GM23338 (cell line): ENCODE results near the gene NSG2. TPM values are rescaled to one million over a fixed set of nuclear protein-coding genes. Genes with fewer than 3 reads are reported as not detected.

Source experiments
- ATAC-seq: fragments of 200-7000 bp; cut with Tn5 transposase; 3 replicates; pipeline ENCODE4 v1.9.1; 2020
- DNase-seq: peaks from one replicate; pipeline ENCODE4 v3.0.0-alpha.2; 2015; ENCODE audit warnings: low spot score
- H2AFZ ChIP-seq: fragments of 200-600 bp; sonication (generic); 2 replicates; pipeline ENCODE4 v1.8.0; 2016; ENCODE audit warnings: antibody characterized with exemption, mild to moderate bottlenecking, moderate library complexity
- H3F3A ChIP-seq: fragments of 200-600 bp; sonication (generic); replicated peaks from 2 replicates; pipeline ENCODE4 v1.8.0; 2017; ENCODE audit warnings: antibody characterized with exemption, mixed run types, low read depth
- H3K27ac ChIP-seq: fragments of 200-600 bp; sonication (generic); 2 replicates; pipeline ENCODE4 v1.6.1; 2016; ENCODE audit warnings: low read depth
- H3K27me3 ChIP-seq: fragments of 200-600 bp; sonication (generic); 2 replicates; pipeline ENCODE4 v1.8.0; 2016; ENCODE audit warnings: mild to moderate bottlenecking, mixed run types, moderate library complexity; ENCODE audit not compliant: insufficient read depth
- H3K36me3 ChIP-seq: fragments of 200-600 bp; sonication (generic); 2 replicates; pipeline ENCODE4 v1.8.0; 2016; ENCODE audit warnings: mild to moderate bottlenecking; ENCODE audit not compliant: insufficient read depth
- H3K4me1 ChIP-seq: fragments of 200-600 bp; sonication (generic); 2 replicates; pipeline ENCODE4 v1.8.0; 2016; ENCODE audit warnings: mild to moderate bottlenecking, moderate library complexity; ENCODE audit not compliant: insufficient read depth
- H3K4me2 ChIP-seq: fragments of 200-600 bp; sonication (generic); 2 replicates; pipeline ENCODE4 v1.7.1; 2017; ENCODE audit warnings: mixed run types
- H3K4me3 ChIP-seq: fragments of 200-600 bp; sonication (generic); 2 replicates; pipeline ENCODE4 v1.6.1; 2016; ENCODE audit warnings: mixed run types
- H3K79me2 ChIP-seq: fragments of 200-600 bp; sonication (generic); replicated peaks from 2 replicates; pipeline ENCODE4 v1.8.0; 2017; ENCODE audit warnings: mild to moderate bottlenecking; ENCODE audit not compliant: insufficient read depth
- H3K9me2 ChIP-seq: fragments of 200-600 bp; sonication (generic); 2 replicates; pipeline ENCODE4 v1.8.0; 2017; ENCODE audit not compliant: insufficient read depth
- H4K20me1 ChIP-seq: fragments of 200-600 bp; sonication (generic); replicated peaks from 2 replicates; pipeline ENCODE4 v1.8.0; 2017; ENCODE audit warnings: mild to moderate bottlenecking; ENCODE audit not compliant: insufficient read depth
- H3K27ac Mint-ChIP-seq: 2 replicates; pipeline ENCODE4 v1.8.0; 2020; ENCODE audit warnings: inconsistent platforms, mild to moderate bottlenecking, moderate library complexity, mixed read lengths
- H3K27me3 Mint-ChIP-seq: 3 replicates; pipeline ENCODE4 v1.8.0; 2022; ENCODE audit warnings: low read depth, mild to moderate bottlenecking, moderate library complexity, mixed read lengths, inconsistent platforms; ENCODE audit not compliant: insufficient read depth, poor library complexity
- H3K36me3 Mint-ChIP-seq: 3 replicates; pipeline ENCODE4 v1.8.0; 2021; ENCODE audit warnings: low read depth, mild to moderate bottlenecking, inconsistent platforms, moderate library complexity, mixed read lengths
- H3K4me1 Mint-ChIP-seq: 3 replicates; pipeline ENCODE4 v1.8.0; 2020; ENCODE audit warnings: mild to moderate bottlenecking, inconsistent platforms, mixed read lengths
- H3K4me3 Mint-ChIP-seq: 3 replicates; pipeline ENCODE4 v1.8.0; 2021; ENCODE audit warnings: moderate library complexity, mild to moderate bottlenecking, inconsistent platforms, mixed read lengths
- H3K9me3 Mint-ChIP-seq: 3 replicates; pipeline ENCODE4 v1.8.0; 2020; ENCODE audit warnings: moderate library complexity, mild to moderate bottlenecking, inconsistent platforms, mixed read lengths
- CTCF ChIP-seq, 2 experiments: fragments of 200-600 bp in 1 of 2; sonication (generic) in 1 of 2; conservative IDR thresholded peaks; 2 replicates each; pipeline versions ENCODE4 v1.5.1 to v1.6.1; 2016 to 2017; ENCODE audit warnings: antibody characterized with exemption in 2 of 2, low read depth in 2 of 2, mild to moderate bottlenecking in 2 of 2, moderate library complexity in 1 of 2
- EZH2phosphoT487 ChIP-seq: fragments of 200-600 bp; sonication (generic); IDR thresholded peaks from one replicate; pipeline ENCODE4 v1.8.1; 2018; ENCODE audit warnings: antibody characterized with exemption; ENCODE audit not compliant: unreplicated experiment
- NANOG ChIP-seq: IDR thresholded peaks from 2 replicates; pipeline ENCODE4 v1.6.1; 2016; ENCODE audit warnings: antibody characterized with exemption, borderline replicate concordance
- POLR2AphosphoS5 ChIP-seq: IDR thresholded peaks from 2 replicates; pipeline ENCODE4 v1.6.1; 2016; ENCODE audit warnings: antibody characterized with exemption, low read depth
- REST ChIP-seq: IDR thresholded peaks from one replicate; pipeline ENCODE4 v1.6.1; 2018; ENCODE audit warnings: antibody characterized with exemption; ENCODE audit not compliant: unreplicated experiment
- STAT1 ChIP-seq: IDR thresholded peaks from one replicate; pipeline ENCODE4 v1.6.1; 2016; ENCODE audit warnings: antibody characterized with exemption; ENCODE audit not compliant: unreplicated experiment
- ZNF462 ChIP-seq: fragments of 250-450 bp; sonication (Bioruptor Pico); IDR thresholded peaks from 2 replicates; pipeline ENCODE4 v1.5.0; 2020; ENCODE audit warnings: mild to moderate bottlenecking, moderate library complexity
- polyA plus RNA-seq: library from polyadenylated mRNA; unstranded; fragments of >200 nt; fragmentation: Nextera tagmentation; extraction: Ambion mirVana; gene quantifications from 2 replicates; pipeline ENCODE4 v1.2.1, GENCODE V29; 2016
- total RNA-seq: library from RNA; depleted of rRNA; stranded (reverse); fragments of >200 nt; shearing (Covaris generic); gene quantifications from 2 replicates; pipeline ENCODE4 v1.2.3, GENCODE V29; 2014

NSG2 gene
- total and polyA plus RNA-seq, 2 experiments from 2014 or later, result 0.16 TPM; not detected in 1

- Histone ChIP-seq H3K9me2 (no peaks in the 10 kb centered on the region), H3K79me2 (no peaks in the 10 kb centered on the region), H3K27me3 (no peaks in the 10 kb centered on the region), H3F3A (no peaks in the 10 kb centered on the region), H3K4me3 (no peak overlapping the region), H2AFZ (no peak overlapping the region), H3K27ac (no peak overlapping the region), H4K20me1 (no peaks in the 10 kb centered on the region), H3K36me3 (no peaks in the 10 kb centered on the region), H3K4me2 (no peak overlapping the region), H3K4me1 (no peaks in the 10 kb centered on the region)
- H3K36me3 Mint-ChIP-seq, result peaks cover 3% of the 10 kb centered on the region; the same call in 1 of the 3 replicates
- TF ChIP-seq REST (no peak), EZH2phosphoT487 (no peak), STAT1 (no peak), ZNF462 (CRISPR knock-in tag) (no peak), POLR2AphosphoS5 (no peak), NANOG (no peak), CTCF (conservative IDR thresholded peaks at IDR 0.05; ENCODE audit: low read depth in 2 of 2) (no peak)
- H3K4me3 Mint-ChIP-seq, result no peak overlapping the region
- DNase-seq, result no peak
- H3K4me1 Mint-ChIP-seq, result no peaks in the 10 kb centered on the region
- no peak overlapping the region for H3K27ac Mint-ChIP-seq
- no peak for ATAC-seq
- no peaks in the 10 kb centered on the region for H3K27me3 Mint-ChIP-seq
- H3K9me3 Mint-ChIP-seq, result peaks cover 23% of the 10 kb centered on the region
These were observed 15.2 kb upstream of the NSG2 start for GRCh38 chr5:174030286-174030685.
